Spleen (tissue), 7 donors: ENCODE measurements around the gene HEATR3.

Source experiments
- CTCF ChIP-seq, 11 experiments: fragments of 200-600 bp in 7 of 11; fragments of 450-650 bp in 4 of 11; sonication (generic) in 4 of 11; IDR thresholded peaks in 8 of 11; conservative IDR thresholded peaks in 3 of 11; 1 replicate in 7 of 11; 2 replicates in 4 of 11; pipeline versions ENCODE4 v1.4.0 to v1.8.0; 2016 to 2021; ENCODE audit warnings: antibody characterized with exemption in 11 of 11, inconsistent platforms in 4 of 11, mild to moderate bottlenecking in 1 of 11
- POLR2AphosphoS5 ChIP-seq, 3 donors: sonication (generic); formaldehyde crosslinking; IDR thresholded peaks; one replicate each; pipeline ENCODE4 v1.5.1; 2017; ENCODE audit warnings: antibody characterized with exemption in 3 of 3
- donor health status: DM: no; HTN: no; CAD: no; lungs with moderate emphysema.
- donor health status: DM: no; HTN: no; CAD: no.
- donor health status: DM: no; HTN: no; CAD: no.

- no peak for TF ChIP-seq CTCF (IDR thresholded peaks at IDR 0.05 in 8 of 11, conservative IDR thresholded peaks at IDR 0.05 in 3 of 11)
- TF ChIP-seq POLR2AphosphoS5 (IDR thresholded peaks at IDR 0.05) = no peak
Observed at GRCh38 chr16:50139580-50139979, 73.8 kb downstream of the HEATR3 start.
